Hippocampal formation (tissue), 2 donors: ENCODE data around the gene ARSK.
A peak's percentile ranks its signal among the peaks of the same experiment; 100 is the strongest.
"Not testable (repeated sequence)": the region's sequence is repeated elsewhere in the genome, so short reads cannot be mapped to it uniquely, and the experiment has no call there.

ENCODE experiments used
- DNase-seq, 2 donors: peaks; one replicate each; lab custom pipeline; 2025; lab: John Stamatoyannopoulos, UW

ARSK gene

DNA sequence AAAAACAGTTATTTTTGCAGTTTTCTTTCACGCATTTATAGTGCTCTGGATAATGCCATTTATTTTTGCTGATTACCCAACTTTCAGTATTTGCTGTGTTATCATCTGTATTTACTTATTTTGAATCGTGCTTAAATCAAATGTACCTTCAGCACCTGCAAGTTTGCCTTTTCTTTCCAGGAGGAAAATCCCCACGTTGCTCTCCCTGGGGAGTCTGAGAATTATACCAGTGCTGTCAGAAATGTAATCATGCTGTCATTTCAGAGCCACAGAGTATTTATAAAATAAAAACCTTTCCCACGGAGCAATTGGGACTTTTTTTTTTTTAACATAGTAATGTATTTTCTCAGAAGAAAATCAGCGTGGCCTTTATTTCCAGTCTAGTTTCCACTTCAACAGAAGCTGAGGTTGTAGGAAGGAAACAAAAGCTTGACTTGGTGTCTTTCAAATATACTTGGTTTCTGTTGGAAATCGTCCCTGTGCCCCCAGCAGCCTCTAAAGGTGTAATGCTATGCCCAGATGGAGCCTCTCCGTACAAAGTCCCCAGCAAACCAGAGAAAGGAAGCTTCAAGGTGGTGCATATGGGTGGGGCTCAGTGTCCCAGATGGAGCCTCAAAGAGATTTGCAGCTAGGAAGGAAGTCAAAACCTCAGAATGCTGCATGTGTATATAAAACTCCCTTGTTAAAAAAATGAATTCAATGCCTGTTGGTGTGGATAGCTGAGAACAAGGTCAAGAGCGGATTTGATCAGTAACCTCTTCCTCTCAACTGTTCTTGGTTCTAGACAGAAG, 67.1 kb downstream of the ARSK start:
- DNase-seq = no peak

DNA sequence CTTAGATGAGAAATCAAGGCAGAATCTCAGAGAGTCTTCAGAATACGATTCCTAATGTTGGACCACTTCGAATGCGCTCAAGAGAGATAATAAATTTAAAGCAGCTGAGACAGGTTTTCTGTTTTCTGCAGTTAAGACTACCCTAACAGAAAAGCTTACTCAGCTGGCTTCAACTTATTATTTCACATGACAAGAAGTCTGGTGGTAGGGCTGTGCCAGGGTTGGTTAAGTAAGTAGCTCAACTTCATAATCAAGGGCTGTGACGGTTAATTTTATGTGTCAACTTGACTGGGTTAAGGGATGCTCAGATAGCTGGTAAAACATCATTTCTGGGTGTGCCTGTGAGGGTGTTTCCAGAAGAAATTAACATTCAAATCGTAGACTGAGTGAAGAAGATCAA, 68.8 kb downstream of the ARSK start:
- DNase-seq = no peak

DNA sequence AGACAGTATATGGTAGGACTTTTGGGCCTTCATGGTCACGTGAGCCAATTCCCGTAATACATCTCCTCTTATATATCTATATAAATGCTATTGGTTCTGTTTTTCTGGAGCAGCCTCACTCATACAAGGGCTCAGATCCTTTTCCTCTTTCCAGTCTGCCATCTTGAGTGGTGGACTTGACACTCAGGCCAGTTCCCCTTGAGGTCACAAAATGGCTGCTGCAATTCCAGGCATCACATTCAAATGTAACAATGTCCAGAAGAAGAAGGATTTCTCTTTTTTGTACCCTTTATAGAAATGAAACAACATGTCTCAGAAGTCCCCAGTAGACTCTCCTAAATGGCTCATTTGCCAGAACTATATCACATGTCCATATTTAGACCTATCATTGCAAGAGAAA, 69.5 kb downstream of the ARSK start:
- DNase-seq = no peak

DNA sequence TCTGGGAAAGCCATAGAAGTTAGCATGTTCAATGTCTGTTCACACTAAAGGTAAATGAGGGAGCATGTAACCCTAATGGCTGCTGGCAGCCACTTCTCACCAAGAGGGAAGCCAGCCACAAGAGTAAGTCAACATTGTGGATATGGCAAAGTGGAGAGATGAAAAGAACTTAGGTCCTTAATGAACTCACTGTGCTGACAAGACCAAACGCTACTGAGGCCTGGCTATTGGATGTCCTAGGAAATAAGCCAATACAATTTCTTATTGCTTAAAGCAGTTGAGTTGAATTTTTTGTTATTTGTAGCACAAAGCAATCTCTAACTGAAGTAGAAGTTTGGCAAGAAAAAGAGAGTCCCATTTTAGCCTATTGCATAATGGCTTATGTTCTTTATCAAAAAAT, 71.8 kb downstream of the ARSK start:
- no peak for DNase-seq

DNA sequence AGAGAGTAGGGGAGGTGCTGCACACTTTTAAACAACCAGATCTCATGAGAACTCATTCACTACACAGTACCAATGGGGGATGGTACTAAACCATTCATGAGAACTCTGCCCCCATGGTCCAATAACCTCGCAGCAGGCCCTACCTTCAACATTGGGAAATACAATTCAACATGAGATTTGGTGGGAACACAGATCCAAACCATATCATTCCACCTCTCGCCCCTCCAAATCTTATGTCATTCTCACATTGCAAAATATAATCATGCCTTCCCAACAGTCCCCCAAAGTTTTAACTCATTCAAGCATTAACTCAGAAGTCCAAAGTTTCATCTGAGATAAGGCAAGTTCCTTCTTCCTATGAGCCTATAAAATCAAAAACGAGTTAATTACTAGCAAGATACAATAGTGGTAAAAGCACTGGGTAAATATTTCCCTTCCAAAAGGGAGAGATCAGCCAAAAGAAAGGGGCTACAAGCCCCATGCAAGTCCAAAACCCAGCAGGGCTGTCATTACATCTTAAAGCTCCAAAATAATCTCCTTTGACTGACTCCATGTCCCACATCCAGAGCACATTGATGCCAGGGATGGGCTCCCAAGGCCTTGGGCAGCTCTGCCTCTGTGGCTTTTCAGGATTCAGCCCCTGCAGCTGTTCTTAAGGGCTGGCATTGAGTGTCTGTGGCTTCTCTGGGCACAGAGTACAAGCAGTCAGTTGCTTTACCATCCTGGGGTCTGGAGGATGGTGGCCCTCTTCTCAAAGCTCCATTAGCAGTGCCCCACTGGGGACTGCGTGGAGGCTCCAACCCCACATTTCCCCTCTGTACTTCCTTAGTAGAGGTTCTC, 73.3 kb downstream of the ARSK start:
- DNase-seq = no peak

DNA sequence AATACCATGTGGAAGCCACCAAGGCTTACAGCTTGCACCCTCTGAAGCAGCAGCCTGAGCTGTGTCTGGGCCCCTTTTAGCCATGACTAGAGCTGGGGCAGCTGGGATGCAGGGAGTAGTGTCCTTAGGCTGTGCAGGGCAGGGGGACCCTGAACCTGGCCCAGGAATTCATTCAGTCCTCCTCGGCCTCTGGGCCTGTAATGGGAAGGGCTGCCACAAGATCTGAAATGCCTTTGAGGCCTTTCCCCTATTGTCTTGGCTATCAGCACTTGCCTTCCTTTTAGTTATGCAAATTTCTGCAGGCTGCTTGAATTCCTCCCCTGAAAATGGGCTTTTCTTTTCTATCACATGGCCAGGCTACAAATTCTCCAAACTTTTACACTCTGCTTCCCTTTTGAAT, 74.0 kb downstream of the ARSK start:
- no peak for DNase-seq

DNA sequence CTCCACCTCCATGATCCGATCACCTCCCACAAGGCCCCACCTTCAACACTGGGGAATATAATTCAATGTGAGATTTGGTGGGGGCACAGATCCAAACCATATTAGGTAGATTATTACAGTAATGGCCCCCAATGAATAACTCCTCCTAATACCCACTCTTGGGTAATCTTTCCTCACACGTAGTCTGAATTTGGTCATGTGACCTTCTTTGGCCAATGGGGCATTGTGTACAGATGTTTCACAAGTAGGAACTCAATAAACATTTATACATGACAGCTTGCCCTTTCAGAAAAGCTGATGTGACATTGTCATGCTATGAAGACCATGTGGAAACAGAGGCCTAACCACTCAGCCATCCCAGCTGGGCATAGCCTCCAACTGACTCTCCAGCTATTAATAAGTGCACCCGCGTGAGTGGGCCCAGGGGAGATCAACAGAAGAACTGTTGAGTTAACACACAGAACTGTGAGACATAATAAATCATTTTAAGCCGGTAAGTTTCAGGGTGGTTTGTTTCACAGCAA, 75.6 kb downstream of the ARSK start:
- DNase-seq = no peak

DNA sequence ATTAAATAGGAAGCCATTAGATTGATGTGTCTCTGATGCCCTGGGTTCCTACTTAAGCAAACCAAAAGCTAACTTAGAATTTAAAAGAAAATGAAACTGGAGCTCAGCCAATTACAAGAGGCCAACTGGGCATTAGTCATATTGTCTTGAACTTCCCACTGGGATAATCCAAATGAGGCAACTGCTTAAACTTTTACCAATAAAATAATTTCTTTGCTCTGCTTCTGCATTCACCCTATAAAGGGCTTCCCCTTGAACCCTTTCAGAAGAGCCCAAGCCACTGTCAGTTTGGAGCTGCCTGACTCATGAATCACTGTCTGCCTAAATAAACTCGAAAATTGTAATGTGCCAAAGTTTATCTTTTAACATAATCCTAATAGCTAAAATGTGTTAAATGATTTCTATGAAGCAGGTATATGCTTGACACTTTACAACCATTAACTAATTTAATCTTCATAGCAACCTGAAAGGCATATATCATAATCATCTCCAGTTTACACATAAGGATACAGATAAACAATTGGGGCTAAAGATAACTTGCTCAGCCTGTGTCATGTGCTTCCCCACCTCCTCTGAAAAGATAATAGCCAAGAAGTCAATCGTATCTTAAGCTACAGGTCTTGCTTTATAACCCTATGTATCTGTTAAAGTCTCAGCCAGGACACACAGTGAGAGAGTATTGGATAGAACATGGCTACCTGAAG, 76.5 kb downstream of the ARSK start:
- no peak for DNase-seq

DNA sequence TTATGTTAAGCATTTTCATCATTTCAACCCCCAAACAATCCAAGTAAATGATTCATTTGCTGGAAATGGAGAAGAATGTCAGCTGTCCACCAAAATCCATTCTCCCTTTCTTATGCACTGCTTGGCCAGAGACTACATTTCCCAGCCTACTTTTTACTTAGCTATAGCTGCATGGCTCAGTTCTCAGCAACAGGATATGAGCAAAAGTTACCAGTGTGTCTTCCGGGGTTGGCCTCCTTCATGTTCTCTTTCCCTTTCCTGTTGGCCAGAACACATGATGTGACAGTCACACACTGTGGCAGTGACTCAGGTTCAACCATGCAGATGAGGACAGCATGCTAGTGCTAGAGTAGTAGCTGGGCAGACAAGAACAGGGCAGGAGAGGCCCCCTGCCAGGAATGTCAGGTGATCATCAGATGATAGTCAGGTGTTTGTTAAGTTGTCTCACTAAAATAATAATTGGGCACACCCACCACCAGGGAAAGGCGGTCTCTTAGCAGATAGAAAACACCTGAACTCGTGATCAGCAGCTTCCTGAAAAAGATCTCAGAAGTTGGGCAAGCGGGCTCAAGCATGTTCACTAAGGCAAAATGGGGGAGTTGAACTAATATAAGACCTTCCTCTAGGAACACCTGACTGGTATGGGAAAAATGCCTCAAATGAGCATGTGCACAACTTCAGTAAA, 77.2 kb downstream of the ARSK start:
- DNase-seq = no peak

DNA sequence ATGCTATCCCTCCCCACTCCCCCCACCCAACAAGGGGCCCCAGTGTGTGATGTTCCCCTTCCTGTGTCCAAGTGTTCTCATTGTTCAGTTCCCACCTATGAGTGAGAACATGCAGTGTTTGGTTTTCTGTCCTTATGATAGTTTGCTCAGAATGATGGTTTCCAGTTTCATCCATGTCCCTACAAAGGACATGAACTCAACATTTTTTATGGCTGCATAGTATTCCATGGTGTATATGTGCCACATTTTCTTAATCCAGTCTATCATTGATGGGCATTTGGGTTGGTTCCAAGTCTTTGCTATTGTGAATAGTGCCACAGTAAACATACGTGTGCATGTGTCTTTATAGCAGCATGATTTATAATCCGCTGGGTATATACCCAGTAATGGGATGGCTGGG, 78.0 kb downstream of the ARSK start:
- DNase-seq = not testable (repeated sequence)

DNA sequence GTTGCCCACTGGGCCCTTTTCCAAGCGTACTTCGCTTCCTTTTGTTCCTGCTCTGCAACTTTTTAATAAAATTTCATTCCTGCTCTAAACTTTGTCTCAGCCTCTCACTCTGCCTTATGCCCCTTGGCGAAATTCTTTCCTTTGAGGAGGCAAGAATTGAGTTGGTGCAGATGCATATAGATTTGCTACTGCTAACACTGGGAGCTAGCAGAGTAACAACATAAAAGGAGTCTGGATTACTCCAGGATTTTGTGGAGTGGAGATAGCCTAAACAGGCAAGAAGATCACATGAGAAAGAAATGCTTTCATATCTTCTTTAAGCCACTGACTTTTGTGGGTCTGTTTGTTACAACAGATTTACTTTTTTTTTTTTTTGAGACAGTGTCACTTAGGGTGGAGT, 78.8 kb downstream of the ARSK start:
- no peak for DNase-seq

DNA sequence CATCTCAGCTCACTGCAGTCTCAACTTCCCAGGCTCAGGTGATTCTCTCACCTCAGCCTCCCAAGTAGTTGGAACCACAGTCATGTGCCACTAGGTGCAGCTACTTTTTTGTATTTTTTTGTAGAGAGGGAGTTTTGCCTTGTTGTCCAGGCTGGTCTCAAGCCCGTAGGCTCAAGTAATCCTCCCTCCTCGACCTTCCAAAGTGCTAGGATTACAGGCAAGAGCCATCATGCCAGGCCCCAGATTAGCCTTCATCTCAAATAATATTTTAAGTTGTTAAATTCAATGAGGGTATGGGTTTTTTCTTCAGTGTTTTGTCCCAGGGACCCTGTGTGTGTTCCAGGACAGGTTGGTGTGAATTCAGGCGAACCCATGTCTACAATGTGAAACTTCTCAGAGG, 79.2 kb downstream of the ARSK start:
- DNase-seq = no peak

DNA sequence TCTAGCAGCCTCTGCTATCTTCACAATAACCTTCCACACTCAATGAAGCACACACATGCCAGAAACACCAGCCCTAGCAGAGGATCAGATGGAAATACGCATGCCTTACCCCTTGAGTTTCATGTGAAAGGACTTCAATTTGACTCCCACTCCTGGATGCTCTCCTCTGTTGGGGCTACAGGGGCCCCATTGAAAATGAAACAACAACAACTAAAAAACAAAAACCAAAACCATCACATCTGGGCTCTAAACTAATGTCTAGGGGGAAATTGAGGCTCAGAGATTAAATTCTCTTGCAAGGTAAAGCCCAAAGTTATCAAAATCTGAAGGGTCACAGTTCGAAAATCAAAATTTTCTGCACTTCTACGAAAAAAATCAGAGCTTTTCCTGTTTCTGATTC, 83.7 kb downstream of the ARSK start:
- no peak for DNase-seq

DNA sequence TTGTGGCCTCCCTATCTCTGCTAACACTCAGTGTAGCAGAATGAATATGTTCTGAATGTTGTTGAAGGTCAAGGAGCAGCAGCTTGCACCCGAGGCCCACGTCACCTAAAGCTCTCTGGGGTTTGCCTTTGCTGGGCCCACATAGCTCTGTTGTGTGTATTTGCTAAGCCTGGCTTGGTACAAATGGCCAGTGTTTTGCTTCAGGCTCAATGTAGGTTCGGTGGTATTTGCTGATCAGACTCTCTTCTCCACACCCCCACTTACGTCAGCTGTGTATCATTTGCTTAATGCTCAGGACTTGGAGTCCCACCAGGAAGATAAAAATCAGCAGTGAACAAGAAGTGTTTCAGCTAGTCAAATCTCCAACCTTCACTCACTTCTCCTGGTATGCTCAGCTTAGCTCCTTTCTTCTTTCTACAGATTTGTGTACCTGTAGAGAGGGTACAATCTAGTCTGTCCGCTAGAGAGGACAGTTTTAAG, 86.9 kb downstream of the ARSK start:
- no peak for DNase-seq

DNA sequence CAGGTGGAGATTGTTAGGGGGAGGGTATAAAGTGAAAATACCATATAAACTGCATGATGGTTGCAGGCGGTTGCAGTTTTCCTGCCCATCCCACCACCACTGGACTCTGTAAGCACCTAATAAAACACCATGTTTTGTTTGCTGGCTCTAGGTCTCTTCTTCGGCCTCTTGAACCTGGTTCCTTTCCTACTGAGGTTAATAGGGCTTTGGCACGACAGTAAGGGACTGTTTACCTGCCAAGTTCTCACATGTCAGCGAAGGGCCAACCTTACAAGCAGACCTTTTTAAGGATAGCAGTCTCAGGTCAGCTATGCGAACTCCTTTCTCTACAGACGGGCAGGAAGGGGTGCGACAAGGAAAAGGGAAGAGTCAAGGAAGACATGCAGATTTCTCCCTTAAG, 88.3 kb downstream of the ARSK start:
- DNase-seq = no peak

DNA sequence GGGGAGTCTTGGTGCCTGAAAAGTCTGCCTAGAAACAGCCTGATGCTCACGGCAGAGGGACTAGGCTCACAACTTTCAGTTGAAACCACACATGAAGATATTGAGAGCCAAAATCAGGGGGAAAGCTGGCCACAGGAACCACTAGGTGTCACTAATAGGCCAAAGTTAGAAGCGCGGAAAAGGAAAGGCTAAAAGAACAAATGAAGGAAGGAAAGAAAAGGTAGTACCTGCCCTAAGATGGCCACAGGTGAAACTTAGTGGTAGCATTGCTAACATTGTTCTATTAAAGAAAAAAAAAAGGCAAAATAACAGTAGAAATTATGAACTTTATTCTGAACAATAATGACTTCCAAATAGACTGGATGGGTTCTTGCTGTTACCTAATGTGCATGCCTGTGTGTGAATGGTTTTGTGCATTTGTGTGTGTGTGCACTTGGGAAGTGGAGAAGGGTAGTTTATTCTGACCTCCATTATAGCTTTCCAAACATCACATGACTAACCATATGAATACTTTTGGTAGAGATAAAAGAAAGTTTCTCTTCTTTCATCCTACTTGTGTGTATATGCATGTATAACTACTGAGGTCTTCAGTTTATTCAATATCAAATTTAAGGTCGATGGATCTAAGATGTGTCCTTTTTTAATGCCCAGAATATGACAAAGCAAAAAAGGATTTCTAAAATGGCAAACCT, 89.6 kb downstream of the ARSK start:
- peak; percentile 33 to 48 for DNase-seq

DNA sequence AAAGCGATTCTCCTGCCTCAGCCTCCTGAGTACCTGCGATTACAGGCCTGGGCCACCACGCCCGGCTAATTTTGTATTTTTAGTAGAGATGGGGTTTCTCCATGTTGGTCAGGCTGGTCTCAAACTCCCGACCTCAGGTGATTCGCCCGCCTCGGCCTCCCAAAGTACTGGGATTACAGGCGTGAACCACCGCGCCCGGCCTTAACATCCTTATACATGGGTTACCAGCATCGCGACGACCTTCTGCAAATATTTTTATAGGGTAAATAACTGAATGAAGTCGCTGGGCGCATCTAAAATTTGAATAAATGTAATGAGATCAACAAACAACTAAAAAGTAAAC, 91.3 kb downstream of the ARSK start:
- DNase-seq = not testable (repeated sequence)

DNA sequence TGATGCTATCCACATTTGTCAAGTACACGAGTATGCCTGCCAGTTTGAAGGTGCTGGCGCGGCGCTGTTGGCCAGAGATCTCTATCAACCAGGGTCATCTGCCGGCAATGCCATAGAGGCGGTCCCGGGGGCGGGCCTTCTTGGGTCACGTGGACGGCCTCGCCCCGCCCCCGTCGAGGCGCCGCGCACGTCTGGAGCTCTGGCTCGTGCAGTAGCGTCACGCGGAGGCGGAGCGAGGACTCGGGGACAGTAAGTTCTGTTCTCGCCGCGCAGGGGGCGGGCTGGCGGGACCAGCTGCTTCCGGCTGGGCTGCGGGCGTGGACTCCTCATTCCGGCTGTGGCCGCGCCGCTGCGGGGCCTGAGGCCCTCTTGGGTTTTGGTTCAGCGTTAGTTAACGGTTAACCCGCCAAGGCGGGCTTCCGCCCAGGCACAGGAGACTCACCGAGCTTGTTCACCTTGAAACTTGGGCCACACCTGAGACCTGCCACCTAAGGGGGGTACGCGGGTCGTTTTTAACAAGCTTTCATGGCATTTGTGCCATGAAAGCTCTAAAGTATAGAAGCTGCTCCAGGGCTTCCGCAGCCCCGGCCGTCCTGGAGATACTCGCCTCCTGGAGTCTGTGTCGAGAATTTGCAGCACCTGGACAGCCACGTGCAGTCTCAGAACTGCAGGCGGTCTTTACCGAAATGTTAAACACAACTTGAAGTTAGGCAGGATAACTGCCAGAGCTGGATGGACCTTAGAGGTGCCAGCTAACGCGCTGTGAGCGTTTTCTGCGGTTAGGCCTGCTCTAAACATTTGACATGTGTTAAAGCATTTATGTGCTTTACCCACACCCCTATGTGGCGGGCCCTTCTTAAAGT, 91.9 kb downstream of the ARSK start, which contains the start of gene RFESD:
RFESD (plus strand) TSS at position 209 of the 863 bp plus-strand sequence. CDS start 5,495 bp downstream, outside the sequence.
- peak; percentile 90 to 95 for DNase-seq

DNA sequence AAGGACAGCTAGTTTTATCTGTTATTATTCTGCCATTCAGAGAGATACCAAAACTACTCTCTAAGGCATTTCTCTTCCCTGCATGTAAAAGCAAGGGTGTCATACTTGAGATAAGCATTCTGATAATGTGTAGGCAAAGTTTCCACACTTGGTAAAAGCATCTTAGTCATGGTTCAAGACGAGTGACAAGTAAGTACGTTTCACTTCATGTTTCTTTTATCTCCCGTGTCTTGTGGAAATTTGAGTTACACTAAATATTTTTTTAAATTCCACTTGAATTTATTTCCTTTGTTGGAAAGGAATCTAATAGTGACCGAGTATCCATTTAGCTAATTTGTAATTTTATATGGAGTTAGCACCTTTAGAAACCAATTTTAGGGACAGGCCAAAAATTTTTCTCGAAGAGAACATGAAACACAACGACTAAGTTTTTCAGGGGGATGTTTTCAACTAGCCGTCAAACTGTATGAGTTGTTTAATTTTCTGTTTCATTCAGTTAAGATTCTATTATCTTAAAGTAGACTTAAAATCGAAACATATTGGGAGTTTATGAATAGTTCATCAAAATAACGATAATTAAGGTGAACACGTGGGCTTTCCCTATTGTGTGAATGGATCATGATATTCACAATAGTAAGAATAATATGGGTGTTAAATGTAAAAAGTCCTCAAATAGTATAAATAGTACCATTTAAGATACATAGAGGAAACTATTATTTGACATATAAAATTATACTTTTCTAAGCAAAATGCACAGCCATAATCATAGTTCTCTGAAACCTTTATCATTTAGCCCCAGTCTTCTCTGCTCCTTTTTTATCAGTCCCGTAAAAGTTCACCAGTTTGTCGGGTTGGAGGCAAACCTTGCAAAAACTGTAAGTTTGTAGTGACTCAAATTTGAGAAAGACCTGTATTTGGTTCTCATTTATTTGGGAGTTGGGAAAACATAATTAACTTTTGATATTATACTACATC, 93.3 kb downstream of the ARSK start:
- DNase-seq = no peak
